Stimulated activated CD4-positive, alpha-beta T cell treated with anti-CD3 and anti-CD28 coated beads, Interleukin-12 subunit alpha, Interleukin-12 subunit beta, amount 100 ng/mL, for 24 hours (primary cell): Measurements from ENCODE around the gene ROBO1.
"Not testable (repeated sequence)": the region's sequence is repeated elsewhere in the genome, so short reads cannot be mapped to it uniquely, and the experiment has no call there.

Experiments
- DNase-seq, 2 experiments: peaks; one replicate each; pipeline ENCODE4 v3.0.0-alpha.2; 2020; ENCODE audit warnings: low read depth in 2 of 2

ROBO1 gene

DNA sequence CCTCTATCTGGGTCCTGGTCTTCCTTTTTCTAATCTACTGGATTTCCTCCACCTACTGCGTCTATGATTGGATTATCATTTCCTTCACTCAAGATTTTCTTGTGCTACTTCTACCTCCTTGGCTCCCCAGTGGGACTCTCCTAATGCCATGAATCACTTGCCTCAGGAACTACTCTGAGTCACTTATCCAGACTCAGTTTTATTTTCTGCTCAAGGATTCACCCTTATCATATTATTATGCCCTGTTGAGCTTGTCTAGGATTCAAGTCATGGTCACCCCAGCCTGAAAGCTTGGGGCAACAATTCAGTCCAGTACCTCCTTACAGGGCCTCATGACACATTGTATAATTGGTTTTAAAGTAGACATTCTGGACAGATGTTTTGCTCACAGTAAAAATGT, 968.1 kb downstream of the ROBO1 start:
- DNase-seq: no peak

DNA sequence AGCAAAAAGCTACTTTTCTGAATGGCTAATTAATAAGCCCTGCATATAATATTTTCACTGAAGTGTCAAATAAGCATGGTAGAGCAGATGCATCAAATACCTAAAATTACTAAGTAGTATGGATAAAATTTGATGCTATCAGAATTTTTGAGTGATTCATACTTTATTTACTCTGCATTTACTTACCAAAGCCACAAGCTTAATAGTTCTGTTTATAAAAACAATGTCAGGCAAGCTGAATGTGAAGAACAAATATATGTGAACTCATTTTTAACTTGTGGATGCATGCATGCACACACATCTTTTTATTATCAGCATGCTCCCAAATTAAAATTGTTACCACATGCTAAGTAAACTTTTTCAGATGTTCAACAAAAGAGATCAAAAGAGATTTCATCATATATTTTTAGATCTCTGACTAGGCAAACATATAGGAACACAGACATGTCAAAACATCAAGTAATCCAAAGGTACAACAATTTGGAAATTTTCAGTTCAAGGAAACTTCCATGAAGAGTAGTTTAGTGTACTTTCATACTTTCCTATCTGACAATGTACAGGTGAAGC, 969.4 kb downstream of the ROBO1 start:
- no peak for DNase-seq

DNA sequence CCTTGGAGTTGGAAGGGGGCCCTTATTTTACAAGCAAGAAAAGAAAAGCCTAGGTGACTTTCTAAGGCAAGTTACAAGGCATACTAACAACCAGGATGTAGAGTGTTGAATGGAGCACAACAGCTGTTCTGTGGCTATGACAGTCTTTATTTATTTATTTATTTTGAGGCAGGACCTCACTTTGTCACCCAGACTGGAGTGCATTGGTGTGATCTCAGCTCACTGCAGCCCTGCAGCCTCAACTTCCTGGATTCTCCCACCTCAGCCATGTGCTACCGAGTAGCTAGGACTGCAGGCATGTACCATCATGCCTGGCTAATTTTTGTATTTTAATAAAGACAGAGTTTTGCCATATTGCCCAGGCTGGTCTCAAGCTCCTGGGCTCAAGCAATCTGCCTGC, 973.4 kb downstream of the ROBO1 start:
- no peak for DNase-seq

DNA sequence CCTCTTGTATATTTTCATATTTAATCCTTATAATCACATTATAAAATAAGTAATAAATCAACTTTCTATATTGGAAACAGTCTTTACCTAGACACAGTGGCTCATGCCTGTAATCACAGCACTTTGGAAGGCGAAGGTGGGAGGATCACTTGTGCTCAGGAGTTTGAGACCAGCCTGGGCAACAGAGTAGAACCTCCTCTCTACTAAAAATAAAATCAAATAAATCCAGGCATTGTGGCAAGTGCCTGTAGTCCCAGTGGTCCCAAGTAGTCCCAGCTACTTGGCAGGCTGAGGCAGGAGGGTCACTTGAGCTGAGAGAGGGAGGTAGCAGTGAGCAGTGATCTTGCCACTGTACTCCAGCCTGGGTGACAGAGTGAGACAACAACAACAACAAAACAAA, 975.1 kb downstream of the ROBO1 start:
- DNase-seq: no peak

DNA sequence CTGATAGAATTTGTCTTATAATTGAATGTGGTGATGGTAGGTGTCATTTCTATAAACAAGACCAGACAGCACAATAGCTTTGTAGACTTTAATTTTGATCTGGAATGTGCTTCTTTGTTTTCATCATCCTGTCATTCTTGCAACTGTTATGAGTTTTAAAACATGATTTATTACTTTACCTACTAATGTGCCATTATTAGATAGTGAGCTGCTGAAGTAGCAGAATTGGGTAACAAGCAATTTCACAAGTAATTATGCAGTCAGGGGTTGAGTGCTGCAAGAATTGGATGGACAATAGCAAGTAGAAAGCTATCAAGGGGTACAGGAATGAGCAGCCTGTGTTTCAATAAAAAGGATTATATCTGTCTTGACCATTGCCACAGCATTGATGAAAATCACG, 975.6 kb downstream of the ROBO1 start:
- DNase-seq: no peak

DNA sequence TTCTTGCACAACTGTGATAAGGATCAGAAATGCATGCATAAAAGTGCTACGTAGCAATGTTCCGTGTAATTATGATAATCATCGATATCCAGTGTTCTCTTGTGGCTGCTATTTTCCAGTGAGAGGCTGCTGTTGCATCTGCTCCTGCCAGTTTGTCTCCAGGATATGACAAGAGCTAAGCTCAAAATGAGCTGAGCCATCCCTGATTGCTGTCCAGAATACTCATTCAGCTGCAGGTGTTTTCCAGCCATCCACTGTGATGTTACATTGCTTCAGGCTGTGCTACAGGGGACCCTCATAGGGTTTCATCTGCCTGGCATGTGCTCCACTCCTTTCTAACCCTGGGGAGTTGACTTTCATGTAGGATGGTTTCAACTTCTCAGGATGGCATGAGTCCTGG, 976.0 kb downstream of the ROBO1 start:
- no peak for DNase-seq

DNA sequence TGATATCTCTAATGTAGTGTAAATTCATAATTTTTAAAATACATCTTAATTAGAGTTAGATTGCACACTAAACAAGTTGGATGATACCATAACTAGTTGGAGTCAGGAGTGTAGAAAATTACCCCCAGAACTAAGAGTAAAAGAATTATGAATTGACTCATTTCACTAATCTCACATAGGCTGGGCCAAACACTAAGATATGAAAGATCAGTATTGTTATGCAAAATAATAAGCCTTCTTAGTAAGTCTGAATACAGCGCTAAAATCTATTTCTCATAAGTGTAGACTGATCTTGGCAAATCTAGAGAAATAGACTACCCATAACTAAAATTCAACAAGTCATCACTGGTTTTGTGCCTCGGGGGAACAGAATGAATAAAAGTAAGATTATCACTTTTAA, 979.0 kb downstream of the ROBO1 start:
- DNase-seq: no peak

DNA sequence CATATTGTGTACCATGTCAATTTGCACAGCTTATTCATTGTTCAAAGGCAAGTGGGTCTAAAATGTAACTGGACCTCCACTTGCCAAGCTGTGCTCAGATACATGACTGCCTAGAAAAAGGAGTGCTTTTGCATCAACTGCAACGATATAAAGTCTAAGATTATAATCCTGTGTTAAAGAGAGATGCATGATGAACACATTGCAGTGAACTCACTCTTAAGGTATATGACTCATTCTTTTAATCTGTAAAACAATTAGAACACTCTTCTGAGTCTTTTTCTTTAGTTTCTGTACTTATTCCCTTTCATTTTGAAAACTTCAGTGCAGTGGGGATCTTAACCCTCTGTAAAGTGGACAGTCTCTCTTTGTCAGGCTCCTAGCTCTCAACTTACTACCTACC, 982.8 kb downstream of the ROBO1 start:
- DNase-seq: no peak

DNA sequence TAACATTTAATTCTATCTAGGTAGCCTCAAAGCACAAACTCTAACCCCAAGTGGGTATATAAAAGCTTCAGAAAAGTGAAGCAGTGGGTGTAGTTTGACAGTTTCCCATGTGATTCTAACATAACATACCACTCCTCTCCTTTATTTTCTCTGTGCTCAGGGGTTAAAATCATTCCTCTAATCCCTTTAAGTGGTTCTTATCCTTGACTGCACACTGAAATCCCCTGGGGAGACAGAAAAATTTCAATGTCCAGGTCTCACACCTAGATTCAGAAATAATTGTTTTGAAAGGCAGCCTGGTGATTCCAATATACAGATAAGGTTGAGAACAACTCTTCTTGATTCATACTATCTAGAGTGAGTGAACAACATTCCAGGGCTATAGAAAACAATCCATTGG, 986.4 kb downstream of the ROBO1 start:
- no peak for DNase-seq

DNA sequence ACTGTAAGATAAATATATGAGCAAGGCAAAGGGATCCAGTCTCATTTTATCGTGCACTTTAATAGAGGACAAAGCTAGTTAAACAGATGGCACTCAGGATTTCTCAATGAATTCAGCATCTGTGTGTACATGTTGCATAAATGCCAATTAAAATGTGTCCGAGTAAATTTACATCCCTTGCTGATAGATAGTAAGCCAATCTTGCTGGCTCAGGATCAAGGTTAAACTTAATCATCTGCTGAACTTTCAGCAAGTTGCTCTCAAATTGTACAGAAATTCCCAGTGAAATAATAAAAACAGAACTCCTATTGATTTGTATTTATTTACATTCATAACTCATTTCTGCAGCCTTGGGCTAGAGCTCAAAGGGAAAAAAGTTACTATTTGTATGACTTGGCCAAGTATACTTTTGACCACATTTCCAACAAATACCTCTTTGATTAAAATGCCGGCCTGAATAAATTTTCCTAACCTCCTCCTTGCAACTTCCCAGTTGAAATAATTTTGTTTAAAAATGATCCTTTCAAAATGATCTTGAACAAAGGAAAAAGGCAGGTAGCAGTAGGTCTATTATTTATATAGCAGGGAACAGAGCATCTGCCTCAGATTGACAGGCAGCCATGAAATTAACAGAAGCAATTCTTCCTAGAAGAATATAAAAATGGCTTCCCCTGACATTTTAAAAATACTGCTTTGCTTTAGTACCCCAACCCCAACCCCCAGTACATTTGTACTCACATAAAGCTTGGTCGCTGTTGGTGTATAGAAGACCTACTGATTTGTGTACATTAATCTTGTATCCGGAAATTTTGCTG, 1001.9 kb downstream of the ROBO1 start:
- no peak for DNase-seq

DNA sequence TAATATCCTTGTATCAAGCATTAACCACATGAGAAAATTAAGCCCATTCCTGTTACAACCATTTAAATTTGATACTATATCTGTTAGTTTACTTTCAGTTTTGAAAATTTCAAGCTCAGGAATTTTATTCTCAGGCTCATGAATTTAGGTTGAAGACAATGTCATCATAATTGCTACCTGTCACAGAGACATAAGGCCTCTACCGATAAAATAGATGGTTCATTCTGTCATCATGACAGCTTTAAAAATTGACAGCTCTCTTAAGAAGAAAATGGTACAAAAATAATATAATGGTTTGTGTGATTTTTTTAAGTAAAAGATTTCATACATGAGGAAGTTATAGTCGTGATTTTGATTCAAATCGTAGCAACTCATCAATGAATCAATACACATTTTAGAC, 1003.2 kb downstream of the ROBO1 start:
- DNase-seq: no peak

DNA sequence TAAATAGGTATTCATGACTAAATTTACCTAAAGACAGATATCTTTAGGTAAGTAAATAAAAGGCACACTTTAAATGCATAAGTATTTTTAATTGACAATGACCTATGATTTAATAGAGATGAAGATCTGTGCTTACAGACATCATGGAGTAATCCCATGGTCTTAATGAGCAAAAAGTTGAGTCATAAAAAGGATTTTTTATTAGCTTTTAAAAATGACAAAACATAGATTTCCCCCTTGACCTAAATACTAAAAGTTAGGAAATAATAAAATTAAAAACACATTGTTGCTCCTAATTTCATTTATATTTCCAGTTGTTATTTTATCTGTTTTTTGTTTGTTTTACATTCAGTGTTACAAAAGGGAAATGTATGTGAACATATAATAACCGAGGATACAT, 1005.7 kb downstream of the ROBO1 start:
- DNase-seq: no peak

DNA sequence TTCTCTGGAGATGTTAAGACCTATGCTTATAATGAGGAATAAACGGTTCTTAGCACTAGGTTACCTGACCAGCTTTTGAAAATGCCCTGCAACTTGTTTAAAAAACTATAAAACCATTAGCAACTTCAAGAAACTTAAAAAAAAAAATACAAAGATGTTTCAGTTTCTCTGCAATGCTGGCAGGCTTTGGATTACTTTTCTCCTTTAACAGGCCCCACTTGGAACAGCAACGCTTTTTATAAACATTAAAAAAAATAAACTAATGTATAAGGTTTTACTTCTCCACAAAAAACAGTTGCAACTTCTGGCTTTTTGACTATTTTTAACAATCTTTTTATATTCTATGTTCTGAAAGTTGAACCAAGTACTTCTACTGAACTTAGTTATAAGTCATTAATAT, 1006.7 kb downstream of the ROBO1 start:
- no peak for DNase-seq

DNA sequence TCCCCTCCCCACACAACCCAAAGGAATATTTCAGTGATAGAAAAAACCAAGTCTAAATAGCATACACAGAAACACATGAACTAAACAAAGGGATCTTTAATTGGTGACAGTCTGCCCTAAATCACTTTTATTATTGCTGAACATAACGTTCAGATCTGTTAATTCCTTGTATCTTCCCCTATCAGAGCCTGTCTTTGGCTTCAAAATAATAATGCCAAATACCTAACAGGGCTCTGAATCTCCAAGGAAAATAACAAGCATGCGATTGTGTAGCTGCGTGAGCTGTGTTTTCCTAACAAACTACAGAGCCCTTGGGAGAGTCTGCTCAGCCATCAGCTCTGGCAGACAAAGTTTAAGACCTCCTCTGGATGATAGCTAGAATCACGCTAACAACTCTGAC, 1010.1 kb downstream of the ROBO1 start:
- DNase-seq: no peak

DNA sequence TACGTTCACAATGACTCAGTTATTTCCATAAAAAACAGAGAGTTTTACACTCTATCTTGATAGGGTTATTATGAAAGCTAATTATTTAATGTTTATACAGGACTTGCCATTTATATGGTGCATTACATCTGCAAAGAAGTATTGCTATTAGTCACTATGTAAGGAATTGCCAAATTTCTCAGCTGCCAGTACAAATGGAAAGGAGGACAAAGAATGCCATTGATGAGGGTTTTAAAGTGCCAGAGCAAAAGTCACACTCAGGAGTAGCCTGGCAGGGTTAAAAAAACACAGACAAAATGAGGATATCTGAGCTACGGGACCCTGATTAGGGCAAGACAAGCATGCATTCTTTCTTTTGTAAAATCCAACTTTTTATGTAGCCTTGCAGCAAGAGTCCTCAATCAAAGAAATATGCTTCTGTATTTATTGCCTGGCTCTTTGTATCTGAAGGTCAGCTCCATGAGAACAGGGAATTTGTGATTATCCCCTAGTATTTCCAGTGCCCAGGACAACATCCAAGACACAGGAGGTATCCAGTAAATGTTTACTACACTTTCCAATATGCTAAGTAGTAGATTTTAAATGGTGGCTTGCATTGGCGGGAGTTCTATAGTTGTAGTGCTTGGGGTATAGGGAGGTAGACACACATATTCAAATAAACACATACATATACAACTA, 1013.6 kb downstream of the ROBO1 start:
- DNase-seq: no peak

DNA sequence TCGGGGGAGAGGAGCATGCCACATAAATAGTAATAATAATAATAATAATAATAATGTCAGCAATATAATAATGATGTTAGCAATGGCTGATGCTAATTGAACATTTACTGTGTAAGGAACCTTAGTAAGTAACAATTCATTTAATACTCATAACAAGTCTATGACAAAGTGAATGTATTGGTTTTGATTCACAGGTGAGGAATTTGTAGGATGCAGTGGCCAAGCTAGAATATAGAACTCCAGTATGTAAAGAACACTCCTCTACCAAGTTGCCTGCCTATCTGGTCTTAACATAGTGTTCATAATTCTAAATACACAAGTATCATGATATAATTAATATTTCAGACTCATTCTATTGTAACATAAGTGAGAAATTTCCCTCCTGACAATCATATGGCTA, 1016.5 kb downstream of the ROBO1 start:
- no peak for DNase-seq

DNA sequence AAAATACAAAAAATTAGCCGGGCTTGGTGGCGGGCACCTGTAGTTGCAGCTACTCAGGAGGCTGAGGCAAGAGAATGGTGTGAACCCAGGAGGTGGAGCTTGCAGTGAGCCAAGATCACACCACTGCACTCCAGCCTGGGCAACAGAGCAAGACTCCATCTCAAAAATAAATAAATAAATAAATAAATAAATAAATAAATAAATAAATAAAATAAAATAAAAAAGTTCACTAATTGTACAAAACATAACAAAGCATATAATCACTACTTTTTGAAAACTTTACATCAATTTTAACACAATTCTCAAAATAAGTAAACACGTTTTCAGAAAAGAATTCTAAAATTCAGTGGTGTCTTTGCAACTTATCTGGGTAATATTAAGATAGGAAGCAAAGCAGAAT, 1017.5 kb downstream of the ROBO1 start:
- not testable (repeated sequence) for DNase-seq

DNA sequence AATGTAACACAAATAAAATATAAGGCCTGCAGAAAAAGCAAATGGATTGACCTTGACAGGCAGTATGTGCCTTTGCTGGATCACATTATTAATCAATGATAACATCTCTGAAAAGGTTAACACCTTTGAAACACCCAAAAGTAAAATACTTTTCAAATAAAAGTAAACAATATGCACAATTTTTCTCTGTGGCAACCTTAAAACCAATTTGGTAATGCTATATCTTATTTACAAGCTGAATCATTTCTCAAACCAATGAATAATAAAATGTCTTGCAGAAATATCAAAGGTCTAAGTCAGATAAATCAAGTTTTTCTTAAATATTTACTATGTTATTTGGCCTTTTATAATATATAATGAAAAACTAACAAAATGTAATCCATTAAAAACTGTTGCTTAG, 1018.7 kb downstream of the ROBO1 start:
- DNase-seq: no peak

DNA sequence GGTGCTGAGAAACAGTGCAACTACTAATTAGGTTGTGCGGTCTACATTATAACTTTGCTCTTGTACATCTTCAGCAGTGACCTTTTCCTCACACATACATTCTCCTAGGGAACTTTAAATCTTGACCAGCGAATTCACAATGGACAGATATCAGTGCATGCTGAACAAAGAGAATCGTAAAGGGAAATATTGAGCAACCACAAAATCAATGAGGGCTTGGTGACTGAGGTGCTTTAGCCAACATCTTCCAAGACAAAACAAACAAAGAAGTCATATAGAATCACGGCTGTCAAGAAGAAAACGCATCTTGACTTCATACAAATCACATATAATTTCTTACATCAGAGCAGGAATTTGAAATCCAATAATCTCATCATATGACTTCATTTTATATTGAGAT, 1022.0 kb downstream of the ROBO1 start:
- no peak for DNase-seq

DNA sequence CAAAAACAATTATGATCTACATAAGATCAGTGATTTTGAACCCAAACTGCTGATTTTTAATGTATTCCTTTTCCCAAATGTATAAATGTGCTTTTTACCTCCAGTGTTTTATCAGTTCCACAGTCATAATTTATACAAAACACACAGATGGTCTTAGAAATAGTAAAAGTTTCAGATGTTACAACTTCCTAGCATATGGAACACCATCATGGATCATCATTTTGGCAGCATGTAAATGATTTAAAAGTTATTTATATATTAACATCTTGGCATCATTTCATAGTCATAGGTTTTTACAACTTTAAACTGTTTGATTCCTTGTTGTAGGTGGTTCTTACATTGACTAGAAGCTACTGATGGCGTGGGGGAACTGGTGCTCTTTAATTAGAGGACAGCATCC, 1025.3 kb downstream of the ROBO1 start:
- no peak for DNase-seq

DNA sequence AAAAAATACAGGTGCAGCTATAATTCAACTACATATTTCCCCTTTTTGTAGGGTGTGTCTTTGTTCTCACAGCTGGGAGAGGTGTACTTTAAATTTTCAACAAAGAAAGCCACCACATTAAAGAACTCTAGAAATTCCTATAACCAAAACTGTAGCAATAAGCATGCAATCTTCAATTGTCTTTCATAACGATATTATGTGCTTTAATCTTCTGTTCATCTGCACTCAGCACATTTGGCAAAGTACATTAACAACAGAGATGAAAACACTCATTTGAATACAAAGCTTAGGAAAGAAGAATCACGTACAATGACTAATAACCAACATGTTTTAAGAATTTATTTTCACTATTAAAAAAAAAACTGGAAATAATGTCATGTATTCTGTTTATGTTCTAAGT, 1025.8 kb downstream of the ROBO1 start:
- DNase-seq: no peak

DNA sequence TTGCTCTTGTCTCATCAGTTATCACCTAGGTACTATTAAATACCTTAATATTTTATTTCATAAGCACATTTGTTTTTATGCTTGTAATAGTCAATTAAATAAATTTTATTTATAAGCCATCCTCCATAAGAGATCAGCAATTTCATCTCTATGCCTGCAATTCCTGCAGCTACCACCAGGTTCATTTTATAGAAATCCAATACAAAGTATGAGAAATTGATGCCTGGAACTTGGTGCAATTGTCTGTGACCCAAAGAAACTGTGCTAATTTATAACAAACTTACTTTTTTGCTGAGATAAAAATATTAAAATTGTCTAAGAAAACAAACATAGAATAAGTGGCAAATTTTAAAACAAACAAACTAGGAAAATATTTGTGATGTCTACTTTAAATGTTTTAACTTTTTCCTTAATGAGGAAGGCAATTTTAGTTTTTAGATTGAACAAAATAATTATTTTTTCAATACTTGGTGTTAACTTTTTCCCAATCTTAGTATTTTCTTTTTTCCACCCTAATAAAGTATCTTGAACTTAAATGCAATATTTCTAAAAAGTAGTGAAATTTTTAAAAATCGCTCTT, 1026.6 kb downstream of the ROBO1 start:
- DNase-seq: no peak

DNA sequence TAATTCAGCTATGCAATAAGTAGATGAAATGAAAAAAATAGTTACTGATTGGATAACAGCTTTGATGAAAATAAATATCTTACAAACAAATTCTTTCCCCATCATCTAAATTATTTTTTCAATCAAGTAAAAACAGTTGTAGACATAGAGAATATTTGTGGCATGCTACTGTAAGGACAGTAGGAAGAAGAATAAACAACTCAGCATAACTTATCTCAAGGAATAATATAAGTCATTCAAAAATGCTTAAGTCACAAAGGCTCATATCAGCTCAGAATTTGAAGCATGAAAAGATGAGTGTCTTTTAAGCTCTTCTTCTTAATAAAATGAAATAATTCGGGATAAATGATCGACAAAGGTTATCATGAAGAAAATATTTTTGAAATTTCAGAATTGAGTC, 1029.0 kb downstream of the ROBO1 start:
- no peak for DNase-seq
